Left cardiac atrium (tissue), 4 donors: ENCODE measurements around the gene ESPN. TPM values are rescaled to one million over a fixed set of nuclear protein-coding genes. Genes with fewer than 3 reads are reported as not detected.
"Not testable (repeated sequence)": the region's sequence is repeated elsewhere in the genome, so short reads cannot be mapped to it uniquely, and the experiment has no call there.

Experiments
- ATAC-seq, 2 donors: fragments of 200-7000 bp; cut with Tn5 transposase; one replicate each; pipeline ENCODE4 v1.9.1; 2020; ENCODE audit warnings: mild to moderate bottlenecking in 2 of 2, moderate library complexity in 2 of 2
- DNase-seq: peaks from one replicate; pipeline ENCODE4 v3.0.0-alpha.2; 2020
- intact Hi-C, 2 donors: fragments of 100-400 bp; cut with DNase I; formaldehyde crosslinking; loops; one replicate each; pipeline versions ENCODE4 v1.14.1 to v1.15.1; 2022 to 2023
- total RNA-seq, 2 donors: library from RNA; stranded (reverse); fragmentation: NEBNext Ultra II Directional; extraction: Animal tissue kit (Norgen Biotek cat#: 25700); gene quantifications; one replicate each; pipeline ENCODE4 v1.2.1, GENCODE V29; 2021
- donor health status: DM: no; HTN: yes; CAD: no.
- donor health status: DM: no; HTN: yes; CAD: no; lungs with severe emphysema.
- donor health status: DM: yes; HTN: yes; CAD: no.
- donor health status: Dilated cardiomyopathy.

The ESPN gene
- total RNA-seq, 2 donors from 2014 or later, result 0.42 to 0.44 TPM

DNA sequence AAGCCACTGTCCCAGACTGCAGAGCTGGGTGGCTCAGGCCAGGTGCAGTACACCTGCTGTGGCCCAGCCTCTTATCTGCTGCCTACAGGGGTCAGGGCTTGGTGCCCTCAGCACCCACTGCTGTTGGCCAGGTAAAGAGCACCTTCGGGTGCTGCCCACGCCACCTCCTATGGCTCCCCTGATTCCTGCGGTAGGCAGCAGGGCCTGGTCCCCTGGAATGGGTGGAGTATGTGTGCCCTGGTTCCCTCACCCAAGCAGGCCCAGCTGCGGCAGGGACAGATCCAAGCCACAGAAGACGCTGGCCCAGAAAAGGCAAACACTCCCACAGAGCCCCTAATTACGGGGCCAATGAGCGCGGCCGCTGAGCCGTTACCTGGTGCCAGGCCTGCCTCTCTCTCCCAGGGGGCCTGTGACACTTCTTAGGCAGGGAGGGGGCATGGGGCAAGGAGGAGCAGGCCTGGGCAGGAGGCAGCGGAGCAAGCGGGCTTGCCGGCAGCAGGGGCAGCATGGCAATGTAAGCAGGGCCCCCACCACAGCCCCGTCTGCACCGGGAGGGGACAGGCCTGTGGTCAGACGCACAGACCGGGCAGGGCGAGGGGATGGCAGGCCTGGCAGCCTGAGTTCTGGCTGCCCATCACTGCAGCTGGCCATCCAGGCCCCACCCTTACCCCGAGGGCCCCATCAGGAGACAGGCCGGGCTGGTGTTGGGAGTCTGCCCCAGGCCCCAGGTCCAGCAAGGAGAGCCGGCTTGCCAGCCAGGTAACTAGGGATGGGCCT lies 19.0 kb downstream of the ESPN start:
- intact Hi-C loops, result no loop called here
- no peak for ATAC-seq
- no peak for DNase-seq

DNA sequence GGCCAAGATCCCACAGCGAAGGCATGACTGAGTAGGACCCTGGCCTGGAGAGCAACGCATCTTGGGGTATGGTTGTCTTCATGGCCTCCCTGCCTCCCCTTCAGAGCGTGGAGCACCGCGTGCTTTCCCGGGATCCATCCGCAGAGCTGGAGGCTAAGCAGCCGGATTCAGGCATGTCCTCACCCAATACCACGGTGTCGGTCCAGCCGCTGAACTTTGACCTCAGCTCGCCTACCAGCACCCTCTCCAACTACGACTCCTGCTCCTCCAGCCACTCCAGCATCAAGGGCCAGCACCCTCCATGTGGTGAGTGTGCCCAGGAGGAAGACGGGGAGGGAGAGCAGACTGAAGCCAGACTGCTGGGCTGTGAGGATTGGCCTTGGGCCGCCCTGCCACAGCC lies 19.8 kb downstream of the ESPN start:
- no peak for ATAC-seq
- intact Hi-C loops, result no loop called here

GRCh38 chr1:6445062-6445763 lies 20.6 kb downstream of the ESPN start:
- ATAC-seq, result peak; percentile 25 to 35
- no peak for DNase-seq
- intact Hi-C loops, result no loop called here

More for the DNA sequence above, 19.8 kb downstream of the ESPN start:
- DNase-seq, result no peak

- ATAC-seq, intact Hi-C loops, DNase-seq: not testable (repeated sequence)
These were observed 21.4 kb downstream of the ESPN start for GRCh38 chr1:6445929-6446328.

- ATAC-seq (no peak), DNase-seq (no peak)
- intact Hi-C loops, result no loop called here
These were observed 22.1 kb downstream of the ESPN start for GRCh38 chr1:6446665-6447015.

DNA sequence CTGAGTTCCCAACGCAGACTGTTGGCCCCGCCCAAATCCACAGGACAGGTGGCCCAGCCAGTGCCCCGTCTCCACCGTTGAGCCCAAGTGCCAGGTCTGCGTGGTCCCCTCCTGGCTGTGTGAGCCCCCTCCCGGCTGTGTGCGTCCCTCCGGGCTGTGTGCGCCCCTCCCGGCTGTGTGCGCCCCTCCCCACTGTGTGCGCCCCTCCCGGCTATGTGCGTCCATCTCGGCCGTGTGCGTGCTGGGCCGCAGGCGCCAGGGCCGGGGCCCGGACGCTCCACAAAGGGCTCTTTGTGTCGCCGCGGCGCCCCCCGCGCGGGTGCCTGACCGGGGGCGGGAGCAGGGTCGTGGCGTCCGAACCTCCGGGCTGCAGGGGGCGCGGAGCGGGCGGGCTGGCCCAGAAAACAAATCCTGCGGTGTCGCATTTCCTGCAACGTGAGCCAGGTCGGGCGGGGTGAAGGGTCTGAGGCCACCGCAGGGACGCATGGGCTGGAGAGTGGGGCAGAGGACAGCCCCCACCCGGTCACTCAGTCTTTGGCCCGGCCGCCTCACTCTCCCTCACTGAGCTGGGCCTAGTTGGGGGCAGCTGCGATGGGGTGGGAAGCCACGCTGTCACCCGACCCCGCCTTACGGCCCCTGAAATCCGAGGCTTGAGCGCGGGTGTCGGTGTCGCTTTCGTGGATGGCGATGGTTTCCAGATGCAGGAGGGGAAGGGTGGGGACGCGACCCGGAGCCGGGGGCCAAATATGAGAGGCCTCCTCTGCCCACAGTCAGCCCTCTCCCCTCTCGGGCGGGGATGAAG lies 22.6 kb downstream of the ESPN start:
- intact Hi-C loops, result no loop called here

DNA sequence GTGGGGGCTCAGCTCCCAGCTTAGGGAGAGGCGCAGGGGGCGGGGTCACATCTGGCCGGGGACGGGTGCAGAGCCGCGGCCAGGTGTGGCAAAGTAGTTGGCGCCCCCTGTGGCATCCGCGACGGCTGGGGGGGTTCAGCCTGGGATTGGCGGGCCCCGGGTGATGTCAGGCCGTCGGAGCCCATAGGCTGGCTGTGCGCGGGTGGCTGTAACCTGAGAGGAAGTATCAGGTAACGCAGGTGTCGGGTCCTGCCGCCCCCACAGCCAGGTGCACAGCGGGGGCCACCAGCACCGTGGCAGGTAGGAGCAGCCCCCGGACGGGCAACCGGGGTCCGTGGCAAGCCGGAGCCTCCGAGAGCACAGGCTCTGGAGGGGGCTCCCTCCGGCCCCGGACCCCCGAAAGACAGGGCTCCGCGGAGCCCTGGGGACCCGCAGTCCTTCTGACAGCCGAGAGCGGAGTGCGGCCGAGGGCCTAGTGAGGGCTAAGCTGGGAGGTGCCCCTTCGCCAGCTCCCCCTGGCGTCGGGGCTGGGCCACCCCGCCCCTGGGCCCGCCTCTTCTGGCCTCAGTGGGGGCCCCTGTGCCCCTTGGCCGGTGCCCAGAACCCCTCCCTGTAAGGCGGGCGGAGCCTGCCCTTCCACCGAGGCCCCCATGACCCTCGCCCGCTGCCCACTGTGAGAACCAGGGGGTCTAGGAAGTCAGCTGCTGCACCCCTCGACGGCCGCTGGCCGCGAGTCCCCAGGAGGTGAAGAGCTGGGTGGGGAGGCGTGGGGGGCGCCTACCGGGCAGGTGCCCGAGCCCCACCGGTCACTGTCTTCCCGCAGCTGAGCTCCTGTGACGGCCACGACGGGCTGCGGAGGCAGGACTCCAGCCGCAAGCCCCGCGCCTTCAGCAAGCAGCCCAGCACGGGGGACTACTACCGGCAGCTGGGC lies 23.5 kb downstream of the ESPN start:
- intact Hi-C loops, result no loop called here
- ATAC-seq, result no peak
- DNase-seq, result no peak

More for the DNA sequence above, 22.6 kb downstream of the ESPN start:
- ATAC-seq (no peak), DNase-seq (no peak)

- ATAC-seq (peak; percentile 38 to 53), DNase-seq (no peak)
- intact Hi-C loops, result no loop called here
These were observed 24.4 kb downstream of the ESPN start for GRCh38 chr1:6448749-6449631.

DNA sequence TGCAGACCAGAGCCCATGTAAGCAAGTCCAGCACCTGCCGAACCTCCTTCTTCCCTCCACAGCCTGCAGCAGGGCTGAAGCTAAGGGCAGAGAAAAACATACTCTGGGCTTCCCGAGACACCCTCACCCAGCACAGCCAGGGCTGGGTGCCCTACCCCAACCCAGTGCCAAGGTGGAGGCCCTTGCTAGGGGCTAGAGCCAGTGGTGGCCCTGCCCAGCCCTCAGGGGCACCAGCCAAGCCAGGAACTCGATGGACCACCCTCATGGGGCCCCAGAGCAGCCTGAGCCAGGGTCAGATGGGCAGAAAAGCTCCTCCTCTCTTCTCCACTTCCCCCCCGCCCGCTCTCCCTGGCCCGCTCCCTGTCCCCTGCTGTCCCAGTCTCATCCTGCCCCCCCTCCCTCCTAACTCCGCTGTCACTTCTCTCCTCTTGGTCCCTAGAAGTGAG lies 25.5 kb downstream of the ESPN start:
- DNase-seq (no peak), ATAC-seq (no peak)
- intact Hi-C loops, result no loop called here

DNA sequence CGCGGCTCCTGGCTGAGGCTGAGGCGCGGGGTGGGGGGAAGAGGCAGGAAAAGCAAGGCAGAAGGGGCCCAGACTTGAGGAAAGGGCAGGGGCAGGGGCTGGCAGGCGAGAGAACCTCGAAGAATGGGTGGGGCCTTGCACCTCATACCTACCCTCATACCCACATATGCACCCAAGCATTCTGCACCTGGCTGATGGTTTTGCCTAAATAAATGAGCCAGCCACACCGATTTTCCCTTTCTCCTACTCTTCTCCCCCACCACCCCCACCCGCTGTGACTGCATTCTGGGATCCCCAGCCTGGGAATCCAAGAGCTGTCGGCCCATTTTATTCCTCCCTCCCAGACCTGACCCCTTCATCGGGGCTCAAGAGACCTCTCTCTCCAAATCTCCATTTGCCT lies 25.9 kb downstream of the ESPN start:
- intact Hi-C loops, ATAC-seq, DNase-seq: not testable (repeated sequence)

DNA sequence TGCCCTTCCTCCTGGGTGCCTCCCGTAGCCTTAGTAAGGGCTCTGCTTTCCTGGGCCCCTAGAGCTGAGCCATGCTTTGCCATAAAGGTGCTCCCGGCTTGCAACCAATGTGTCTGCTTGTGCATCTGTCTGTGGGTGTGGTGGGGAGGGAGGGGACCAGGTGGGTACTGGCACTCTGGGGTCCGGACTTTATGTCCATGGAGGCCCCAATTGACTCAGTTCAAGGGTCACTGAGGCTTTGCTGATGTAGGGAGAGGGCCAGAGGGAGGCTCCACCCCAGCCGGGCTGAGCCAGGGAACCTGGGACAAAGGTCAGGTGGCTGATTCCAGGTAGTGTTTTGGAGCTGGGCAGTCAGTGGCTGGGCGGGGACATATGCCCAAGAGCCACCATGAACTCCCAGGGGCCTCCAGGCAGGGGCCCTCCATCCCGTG lies 26.4 kb downstream of the ESPN start:
- ATAC-seq, result no peak
- intact Hi-C loops, result no loop called here
- no peak for DNase-seq

- intact Hi-C loops, DNase-seq: not testable (repeated sequence)
- peak in 1 of 2 donors; percentile 9 for ATAC-seq
These were observed 29.6 kb downstream of the ESPN start for GRCh38 chr1:6453895-6454855.

DNA sequence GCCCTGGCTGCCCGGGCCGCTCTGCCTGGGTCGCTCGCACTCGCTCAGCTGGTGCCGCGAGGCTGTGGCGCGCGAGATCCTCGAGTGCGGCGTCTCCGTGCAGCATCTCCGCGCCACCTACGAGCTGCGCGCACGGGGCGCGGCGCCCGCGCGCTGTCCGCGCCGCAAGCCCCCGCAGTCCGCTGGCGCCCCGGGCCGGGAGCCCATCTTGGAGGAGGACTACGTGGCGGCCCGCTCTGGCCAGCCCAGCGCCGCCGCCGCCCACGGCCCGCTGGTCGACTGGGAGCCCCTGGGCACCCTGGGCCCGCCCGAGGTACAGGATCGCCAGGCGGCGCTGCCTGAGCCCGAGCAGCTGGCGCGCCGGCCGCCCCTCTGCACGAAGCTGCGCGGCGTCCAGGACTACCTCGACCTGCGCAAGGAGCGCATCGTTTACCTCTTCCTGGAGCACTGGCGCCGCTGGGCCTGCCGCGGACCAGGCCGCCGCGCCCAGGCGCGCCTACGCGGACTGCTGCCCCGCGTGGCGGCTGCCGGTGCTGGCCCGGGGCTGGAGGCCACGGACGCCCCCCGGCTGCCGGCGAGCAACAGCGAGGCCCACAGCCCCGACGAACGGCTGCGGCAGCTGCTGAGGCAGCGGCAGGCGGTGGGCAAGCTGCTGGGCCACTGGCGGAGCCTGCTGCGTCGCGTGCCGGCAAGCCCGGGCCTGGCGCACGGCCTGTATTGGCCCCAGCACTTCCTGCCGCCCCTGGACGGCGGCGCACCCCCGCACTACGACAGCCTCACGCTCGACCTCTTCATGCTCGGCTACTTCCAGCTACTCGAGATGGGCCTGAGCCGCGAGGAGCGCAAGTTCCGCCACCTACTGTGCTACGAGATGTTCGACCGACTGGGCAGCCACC lies 30.5 kb downstream of the ESPN start:
- ATAC-seq (no peak), DNase-seq (no peak)
- intact Hi-C loops, result no loop called here

DNA sequence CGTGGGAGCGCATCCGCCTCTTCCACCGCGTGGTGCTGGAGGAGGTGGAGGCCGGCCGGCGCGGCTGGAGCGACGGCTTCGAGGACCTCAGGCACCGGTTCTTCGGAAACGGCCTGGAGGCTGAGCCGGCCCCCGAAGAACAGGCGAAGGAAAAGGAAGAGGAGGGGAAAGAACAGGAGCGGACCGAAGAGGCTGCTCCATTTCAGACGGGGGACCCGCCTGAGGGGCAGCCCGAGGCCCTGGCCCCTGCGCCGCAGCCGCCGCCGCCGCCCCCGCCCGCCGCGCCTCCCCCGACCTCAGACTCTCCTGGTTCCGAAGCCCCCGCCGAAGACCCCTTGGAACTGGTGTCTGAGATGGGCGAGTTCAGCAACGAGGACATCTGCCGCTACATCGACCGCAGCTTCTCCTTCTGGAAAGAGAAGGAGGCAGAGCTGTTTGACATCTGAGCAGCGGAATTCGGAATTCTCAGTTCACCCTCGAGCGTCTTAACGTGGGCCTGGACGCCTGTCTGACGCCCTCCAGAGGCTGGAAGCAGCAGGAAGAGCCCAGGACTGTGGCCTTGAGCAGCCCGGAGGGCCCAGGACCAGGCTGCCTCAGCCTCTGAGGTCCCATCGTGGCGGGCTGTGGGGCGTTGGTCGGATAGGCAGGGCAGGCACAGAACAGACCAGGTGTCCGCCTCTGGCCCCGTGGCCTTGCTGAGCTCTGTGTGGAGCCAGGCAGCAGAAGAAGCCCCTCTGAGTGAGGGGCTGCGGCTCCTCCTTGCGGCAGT lies 31.4 kb downstream of the ESPN start:
- ATAC-seq, intact Hi-C loops, DNase-seq: not testable (repeated sequence)
